ENCODE results near the gene PLPPR3. TPM values are rescaled to one million over a fixed set of nuclear protein-coding genes. Genes with fewer than 3 reads are reported as not detected.

Gene PLPPR3, protein sequence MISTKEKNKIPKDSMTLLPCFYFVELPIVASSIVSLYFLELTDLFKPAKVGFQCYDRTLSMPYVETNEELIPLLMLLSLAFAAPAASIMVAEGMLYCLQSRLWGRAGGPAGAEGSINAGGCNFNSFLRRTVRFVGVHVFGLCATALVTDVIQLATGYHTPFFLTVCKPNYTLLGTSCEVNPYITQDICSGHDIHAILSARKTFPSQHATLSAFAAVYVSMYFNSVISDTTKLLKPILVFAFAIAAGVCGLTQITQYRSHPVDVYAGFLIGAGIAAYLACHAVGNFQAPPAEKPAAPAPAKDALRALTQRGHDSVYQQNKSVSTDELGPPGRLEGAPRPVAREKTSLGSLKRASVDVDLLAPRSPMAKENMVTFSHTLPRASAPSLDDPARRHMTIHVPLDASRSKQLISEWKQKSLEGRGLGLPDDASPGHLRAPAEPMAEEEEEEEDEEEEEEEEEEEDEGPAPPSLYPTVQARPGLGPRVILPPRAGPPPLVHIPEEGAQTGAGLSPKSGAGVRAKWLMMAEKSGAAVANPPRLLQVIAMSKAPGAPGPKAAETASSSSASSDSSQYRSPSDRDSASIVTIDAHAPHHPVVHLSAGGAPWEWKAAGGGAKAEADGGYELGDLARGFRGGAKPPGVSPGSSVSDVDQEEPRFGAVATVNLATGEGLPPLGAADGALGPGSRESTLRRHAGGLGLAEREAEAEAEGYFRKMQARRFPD
- not detected for total RNA-seq

DNA sequence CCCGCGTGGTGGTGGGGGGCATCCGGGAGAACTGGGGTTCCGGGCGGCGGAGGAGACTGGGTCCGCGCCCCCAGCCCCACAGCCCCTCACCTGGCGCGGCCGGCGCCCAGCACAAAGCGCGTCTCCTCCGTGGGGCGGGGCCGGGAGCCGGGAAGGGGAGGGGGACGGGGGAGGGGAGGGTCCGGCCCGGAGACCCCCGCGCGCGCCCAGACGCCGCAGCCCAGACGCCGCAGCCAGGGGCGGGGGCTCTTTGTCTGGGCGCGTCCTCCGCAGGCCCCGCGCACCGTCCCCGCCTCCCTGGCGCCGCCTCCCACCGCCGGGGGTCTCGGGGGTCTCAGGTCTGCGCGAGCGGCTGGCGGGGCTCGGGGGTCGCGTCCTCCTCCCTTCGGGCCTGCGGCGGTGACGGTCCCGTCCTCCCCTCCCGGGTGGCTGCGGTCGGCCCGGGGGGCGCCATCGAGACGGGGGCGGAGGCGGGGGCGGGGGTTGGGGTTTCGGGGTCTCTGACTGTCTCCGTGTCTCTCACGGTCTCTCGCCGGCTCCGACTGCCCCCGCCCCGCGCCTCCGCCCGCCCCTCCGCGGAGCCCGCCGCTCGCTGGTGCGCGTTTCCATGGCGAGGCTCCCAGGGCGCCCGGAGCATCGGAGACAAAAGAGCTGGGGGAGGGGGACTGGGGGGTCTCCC, at the start of gene PLPPR3:
Gene PLPPR3 (minus strand): TSS at position 131 of the 679 bp plus-strand sequence. CDS start 396 bp downstream, outside the sequence.
- peaks cover 19% of the 10 kb centered on the region for H3K27me3 Mint-ChIP-seq
- no peak within 1 kb of the TSS for H3K4me3 Mint-ChIP-seq
- no peaks in the 10 kb centered on the region for H3K4me1 Mint-ChIP-seq
- no peak within 1 kb of the TSS for H3K27ac Mint-ChIP-seq
- no peak for DNase-seq
- H3K36me3 Mint-ChIP-seq, result no peaks in the 10 kb centered on the region
- H3K9me3 Mint-ChIP-seq, result no peaks in the 10 kb centered on the region

DNA sequence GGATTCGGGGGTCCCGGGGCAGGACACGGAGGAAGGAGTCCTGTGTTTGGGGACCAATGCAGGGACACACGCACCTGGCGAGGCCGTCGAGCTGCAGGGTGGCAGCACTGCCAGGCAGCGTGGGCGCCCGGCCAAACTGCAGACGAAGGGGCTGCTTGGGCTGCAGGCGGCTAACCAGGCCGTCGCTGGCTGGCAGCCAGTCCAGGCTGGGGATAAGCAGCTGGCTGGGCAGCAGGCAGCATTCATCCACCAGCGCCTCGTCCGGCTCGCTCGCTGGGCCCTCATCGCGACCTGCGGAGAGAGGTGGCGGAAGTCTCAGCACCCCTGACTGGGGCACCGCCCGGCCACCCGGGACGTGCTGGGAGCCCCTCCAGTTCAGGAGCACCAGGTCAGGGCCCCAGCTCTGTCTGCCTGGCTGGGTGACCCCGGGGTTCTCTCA, 49.2 kb upstream of the PLPPR3 start:
- Mint-ChIP-seq H3K4me1 (peaks cover 9% of the 10 kb centered on the region), H3K36me3 (peaks cover 3% of the 10 kb centered on the region), H3K27ac (no peak overlapping the region), H3K27me3 (no peaks in the 10 kb centered on the region), H3K4me3 (no peak overlapping the region), H3K9me3 (no peaks in the 10 kb centered on the region)
- DNase-seq, result no peak

DNA sequence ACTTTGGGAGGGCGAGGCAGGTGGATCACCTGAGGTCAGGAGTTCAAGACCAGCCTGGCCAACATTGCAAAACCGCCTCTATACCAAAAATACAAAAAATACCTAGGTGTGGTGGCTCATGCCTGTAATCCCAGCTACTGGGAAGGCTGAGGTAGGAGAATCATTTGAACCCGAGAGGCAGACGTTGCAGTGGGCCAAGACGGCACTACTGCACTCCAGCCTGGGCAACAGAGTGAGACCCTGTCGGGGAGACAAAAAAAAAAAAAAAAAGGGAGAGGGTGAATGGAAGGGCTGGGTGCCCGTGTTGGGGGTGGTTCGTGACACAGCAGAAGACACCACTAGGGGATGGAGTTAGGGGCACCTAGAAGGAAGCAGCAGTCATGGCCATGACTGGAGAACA, 48.6 kb upstream of the PLPPR3 start:
- Mint-ChIP-seq H3K27ac (no peak overlapping the region), H3K9me3 (no peaks in the 10 kb centered on the region), H3K4me3 (peak overlapping the region; percentile 18), H3K36me3 (peaks cover 3% of the 10 kb centered on the region), H3K4me1 (peaks cover 9% of the 10 kb centered on the region), H3K27me3 (no peaks in the 10 kb centered on the region)
- no peak for DNase-seq

DNA sequence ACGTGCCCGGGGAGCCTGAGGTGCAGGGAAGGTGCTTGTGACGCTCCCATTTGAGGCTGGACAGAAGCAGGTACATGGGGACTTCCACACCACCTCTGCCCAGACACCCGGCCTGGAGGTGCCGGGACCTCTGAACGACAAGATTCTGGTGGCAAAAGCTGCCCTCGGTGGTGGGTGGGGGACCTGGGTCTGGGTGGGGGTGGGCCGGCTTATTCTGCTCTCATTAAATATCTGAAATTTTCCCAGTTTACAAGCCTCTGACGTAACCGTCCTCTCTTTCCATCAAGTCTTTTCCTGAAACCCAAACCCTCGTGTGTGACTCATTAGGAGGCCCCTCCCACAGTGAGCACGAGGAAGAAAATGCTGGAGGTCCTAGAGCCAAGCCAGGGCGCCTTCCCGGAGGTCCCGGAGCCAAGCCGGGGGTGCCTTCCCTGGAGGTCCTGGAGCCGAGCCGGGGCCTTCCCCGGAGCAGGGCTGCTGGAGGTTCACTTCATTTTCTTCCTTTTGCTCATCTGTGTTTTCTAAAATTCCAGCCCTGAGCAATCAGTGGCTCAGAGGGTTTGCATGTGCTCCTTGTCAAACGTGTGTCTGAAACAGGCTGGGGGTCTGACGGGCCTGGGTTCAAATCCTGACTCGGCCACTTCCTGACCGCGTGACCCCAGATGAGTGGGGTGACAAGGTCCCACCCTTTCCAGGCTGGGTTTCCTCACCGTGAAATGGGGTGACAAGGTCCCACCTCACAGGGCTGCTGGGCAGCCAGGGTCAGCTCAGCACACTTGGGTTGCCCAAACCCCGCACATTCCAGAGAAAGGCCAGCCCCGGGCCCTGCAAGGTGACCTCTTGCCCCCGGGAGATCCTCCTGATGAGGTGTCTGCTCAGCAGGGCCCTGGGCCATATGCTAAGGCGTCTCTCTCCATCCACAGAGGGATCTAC, 47.8 kb upstream of the PLPPR3 start:
- DNase-seq, result no peak
- Mint-ChIP-seq H3K4me3 (no peak overlapping the region), H3K27me3 (no peaks in the 10 kb centered on the region), H3K4me1 (peaks cover 9% of the 10 kb centered on the region), H3K9me3 (no peaks in the 10 kb centered on the region), H3K36me3 (peaks cover 3% of the 10 kb centered on the region), H3K27ac (no peak overlapping the region)

DNA sequence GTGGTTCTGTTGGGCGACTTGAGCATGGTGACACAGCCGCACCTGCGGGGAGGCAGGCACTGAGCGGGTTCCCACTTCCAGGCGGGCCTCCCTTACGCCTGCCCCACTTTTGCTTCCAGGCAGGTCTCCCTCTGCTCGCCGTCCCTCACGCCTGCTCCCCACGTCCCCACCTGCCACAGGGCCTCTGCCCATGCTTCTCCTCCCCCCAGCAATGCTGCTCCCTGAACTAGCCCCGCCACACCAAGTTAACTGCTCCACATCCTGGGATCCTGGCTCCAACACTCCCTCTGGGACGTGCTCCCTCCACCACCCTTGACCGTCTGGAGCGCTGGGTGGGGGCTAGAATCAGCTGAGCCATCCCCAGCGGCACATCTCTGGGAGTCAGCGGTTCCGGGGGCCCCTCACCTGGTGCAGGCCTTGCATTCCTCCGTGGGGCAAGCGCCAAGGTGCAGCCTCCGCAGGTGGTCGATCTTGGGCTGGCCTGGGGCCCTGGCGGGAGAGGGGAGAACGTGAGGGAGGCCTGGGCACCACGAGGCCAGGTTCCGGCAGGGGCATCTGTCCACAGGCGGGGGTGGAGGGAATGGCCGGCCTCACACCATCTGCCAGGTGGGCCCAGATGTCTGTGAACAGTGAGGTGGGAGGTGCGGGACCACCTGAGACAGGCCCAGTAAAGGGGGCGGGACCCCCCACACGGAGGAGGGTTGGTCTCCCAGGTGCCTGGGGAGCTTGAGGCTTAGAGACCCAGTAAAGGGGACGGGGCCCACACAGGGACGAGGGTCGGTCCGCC, 46.9 kb upstream of the PLPPR3 start:
- Mint-ChIP-seq H3K36me3 (peaks cover 3% of the 10 kb centered on the region), H3K27ac (no peak overlapping the region), H3K4me1 (peaks cover 11% of the 10 kb centered on the region), H3K9me3 (no peaks in the 10 kb centered on the region), H3K4me3 (no peak overlapping the region), H3K27me3 (no peaks in the 10 kb centered on the region)
- DNase-seq, result no peak

DNA sequence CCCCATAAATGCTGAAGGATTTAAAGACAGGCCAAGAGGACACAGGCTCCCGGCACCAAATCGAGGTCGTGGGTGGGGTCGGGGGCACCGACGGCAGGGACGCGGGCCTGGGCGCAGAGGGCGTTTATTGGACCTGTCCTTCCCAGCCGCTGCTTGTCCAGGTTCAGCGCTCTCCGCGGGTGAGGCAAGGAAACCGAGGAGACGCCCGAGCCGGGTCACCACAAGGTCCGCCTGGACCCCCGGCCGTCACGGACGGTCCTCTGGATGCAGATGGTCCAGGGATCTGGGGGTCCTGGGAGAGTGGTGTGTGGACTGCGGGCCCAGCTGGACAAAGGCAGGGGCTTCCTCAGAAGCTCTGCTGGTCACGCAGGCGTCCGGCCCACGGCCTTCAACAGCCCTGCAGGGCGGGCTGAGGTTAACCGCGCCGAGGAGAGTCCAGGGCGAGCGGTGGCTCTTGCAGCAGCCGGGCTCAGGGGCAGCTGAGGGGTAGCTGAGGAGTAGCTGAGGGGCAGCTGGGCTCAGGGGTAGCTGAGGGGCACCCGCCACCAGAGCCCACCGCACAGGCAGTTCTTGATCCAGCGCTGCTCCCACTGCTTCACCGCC, 46.2 kb upstream of the PLPPR3 start:
- DNase-seq, result no peak
- Mint-ChIP-seq H3K27me3 (no peaks in the 10 kb centered on the region), H3K4me3 (no peak overlapping the region), H3K9me3 (no peaks in the 10 kb centered on the region), H3K4me1 (peaks cover 16% of the 10 kb centered on the region), H3K27ac (no peak overlapping the region), H3K36me3 (peaks cover 3% of the 10 kb centered on the region)

DNA sequence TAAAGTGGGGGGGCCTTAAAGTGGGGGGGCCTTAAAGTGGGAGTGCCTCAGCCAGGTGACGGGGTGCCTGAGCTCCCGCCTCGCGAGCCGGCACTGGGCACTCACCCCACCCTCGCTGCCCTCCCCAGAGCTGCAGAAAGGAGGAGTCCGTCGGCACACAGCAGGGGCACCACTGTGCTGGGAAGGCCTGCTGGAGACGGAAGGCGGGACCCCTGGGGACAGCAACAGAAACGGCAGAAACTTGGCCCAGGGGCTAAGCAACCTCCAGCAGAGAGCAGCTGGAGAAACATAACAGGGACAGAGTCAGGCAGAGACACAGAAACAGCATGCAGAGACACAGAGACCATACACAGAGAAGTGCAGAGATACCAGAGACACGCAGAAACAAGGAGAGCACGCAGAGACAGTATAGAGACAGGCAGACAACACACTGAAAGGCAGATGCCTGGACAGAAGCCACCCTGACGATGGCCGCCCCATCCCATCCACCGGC, 45.6 kb upstream of the PLPPR3 start:
- H3K4me3 Mint-ChIP-seq, result no peak overlapping the region
- peaks cover 16% of the 10 kb centered on the region for H3K4me1 Mint-ChIP-seq
- H3K36me3 Mint-ChIP-seq, result peaks cover 3% of the 10 kb centered on the region
- H3K27ac Mint-ChIP-seq, result no peak overlapping the region
- DNase-seq, result no peak
- no peaks in the 10 kb centered on the region for H3K9me3 Mint-ChIP-seq
- H3K27me3 Mint-ChIP-seq, result peaks cover 4% of the 10 kb centered on the region

DNA sequence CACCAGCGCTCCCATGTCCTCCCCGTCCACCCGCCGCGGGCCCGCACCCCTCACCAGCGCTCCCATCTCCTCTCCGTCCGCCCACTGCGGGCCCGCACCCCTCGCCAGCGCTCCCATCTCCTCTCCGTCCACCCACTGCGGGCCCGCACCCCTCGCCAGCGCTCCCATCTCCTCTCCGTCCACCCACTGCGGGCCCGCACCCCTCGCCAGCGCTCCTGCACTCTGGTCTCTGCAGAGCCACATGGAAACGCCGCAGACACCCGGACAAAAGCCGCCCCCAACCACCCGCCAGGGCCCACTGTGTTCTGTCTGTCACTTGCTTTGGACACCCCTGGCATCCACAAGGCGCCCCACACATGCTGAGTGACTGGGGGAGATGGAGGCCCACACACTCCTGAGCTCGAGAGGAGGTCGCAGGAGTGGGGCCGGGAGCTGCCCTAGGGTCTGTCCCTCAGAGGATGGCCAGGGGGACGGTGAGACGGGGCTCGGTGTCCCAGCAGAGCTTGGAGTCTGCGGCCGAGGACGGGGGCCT, 45.1 kb upstream of the PLPPR3 start:
- Mint-ChIP-seq H3K27me3 (peaks cover 4% of the 10 kb centered on the region), H3K27ac (no peak overlapping the region), H3K9me3 (no peaks in the 10 kb centered on the region), H3K4me1 (peaks cover 12% of the 10 kb centered on the region), H3K36me3 (peaks cover 3% of the 10 kb centered on the region), H3K4me3 (no peak overlapping the region)
- no peak for DNase-seq

DNA sequence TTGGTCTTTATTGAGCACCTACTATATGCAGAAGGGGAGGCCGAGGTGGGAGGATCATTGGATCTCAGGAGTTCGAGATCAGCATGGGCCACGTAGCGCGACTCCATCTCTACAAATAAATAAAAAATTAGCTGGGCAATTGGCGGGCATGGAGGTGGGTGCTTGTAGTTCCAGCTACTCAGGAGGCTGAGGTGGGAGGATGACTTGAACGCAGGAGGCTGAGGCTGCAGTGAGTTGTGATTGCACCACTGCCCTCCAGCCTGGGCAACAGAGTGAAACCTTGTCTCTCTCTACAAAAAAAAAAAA, 41.5 kb upstream of the PLPPR3 start:
- peak overlapping the region; percentile 47 for H3K4me3 Mint-ChIP-seq
- no peaks in the 10 kb centered on the region for H3K9me3 Mint-ChIP-seq
- peaks cover 10% of the 10 kb centered on the region for H3K4me1 Mint-ChIP-seq
- no peak for DNase-seq
- no peak overlapping the region for H3K27ac Mint-ChIP-seq
- H3K36me3 Mint-ChIP-seq, result no peaks in the 10 kb centered on the region
- H3K27me3 Mint-ChIP-seq, result peaks cover 15% of the 10 kb centered on the region

DNA sequence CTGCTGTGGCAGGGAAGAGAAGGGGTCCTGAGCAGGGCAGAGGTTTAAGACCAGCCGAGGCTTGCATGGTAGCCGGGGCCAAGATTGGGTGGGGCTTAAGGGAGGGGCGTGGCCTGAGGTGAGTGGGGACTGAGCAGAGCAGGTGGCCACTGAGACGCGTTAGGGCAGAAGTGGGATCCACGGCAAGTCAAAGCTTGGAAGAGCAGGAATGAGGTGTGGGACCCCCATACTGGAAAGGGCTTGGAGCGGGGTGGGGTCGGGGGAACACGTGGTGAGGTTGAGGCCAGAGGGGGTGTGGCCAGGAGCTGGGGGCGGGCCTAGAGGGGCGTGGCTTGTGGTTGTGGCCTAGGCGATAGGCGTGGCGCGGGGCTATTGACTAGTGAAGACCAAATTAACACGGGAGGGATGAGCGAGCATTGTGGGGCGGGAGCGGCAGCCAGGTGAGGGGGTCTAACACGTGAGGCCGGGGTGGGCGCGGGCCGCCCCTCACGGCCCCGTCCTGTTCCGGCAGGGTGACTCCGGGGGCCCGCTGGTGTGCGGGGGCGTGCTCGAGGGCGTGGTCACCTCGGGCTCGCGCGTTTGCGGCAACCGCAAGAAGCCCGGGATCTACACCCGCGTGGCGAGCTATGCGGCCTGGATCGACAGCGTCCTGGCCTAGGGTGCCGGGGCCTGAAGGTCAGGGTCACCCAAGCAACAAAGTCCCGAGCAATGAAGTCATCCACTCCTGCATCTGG, 41.0 kb upstream of the PLPPR3 start:
- DNase-seq, result peak; percentile 73
- no peaks in the 10 kb centered on the region for H3K36me3 Mint-ChIP-seq
- H3K9me3 Mint-ChIP-seq, result no peaks in the 10 kb centered on the region
- no peak overlapping the region for H3K27ac Mint-ChIP-seq
- H3K27me3 Mint-ChIP-seq, result peaks cover 18% of the 10 kb centered on the region
- peak overlapping the region; percentile 52 for H3K4me3 Mint-ChIP-seq
- H3K4me1 Mint-ChIP-seq, result peaks cover 10% of the 10 kb centered on the region

DNA sequence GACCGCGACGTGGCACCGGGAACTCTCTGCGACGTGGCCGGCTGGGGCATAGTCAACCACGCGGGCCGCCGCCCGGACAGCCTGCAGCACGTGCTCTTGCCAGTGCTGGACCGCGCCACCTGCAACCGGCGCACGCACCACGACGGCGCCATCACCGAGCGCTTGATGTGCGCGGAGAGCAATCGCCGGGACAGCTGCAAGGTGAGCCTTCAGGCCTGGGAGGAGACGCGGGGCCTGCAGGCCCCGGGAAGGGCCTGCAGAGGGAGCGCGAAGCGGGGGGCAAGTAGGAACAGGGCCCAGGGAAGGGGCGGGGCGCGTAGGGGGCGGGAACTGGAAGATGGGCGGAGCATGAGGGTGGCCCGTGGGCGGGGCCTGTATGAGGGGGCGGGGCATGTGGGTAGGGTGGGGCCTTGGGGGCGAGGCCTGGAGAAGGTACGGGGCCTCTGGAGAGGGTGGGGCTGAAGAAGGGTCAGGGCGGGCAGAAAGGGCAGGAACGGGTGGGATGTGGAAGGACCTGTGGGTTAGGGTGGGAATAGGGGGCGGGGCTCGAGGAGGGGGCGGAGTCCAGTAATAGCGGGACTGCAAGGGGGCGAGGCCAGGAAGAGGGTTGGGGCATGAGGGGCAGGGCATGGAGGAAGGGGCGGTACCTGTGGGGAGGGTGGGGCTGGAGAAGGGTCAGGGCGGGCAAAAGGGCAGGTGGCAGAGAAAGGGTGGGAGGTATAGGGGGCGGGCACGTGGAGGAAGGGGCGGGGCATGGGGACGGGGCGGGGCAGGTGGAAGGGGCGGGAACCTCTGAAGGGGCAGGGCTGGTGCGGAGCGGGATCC, 40.2 kb upstream of the PLPPR3 start:
- Mint-ChIP-seq H3K4me1 (peaks cover 10% of the 10 kb centered on the region), H3K27ac (no peak overlapping the region), H3K9me3 (no peaks in the 10 kb centered on the region), H3K27me3 (peaks cover 21% of the 10 kb centered on the region), H3K4me3 (no peak overlapping the region), H3K36me3 (no peaks in the 10 kb centered on the region)
- peak; percentile 48 for DNase-seq

DNA sequence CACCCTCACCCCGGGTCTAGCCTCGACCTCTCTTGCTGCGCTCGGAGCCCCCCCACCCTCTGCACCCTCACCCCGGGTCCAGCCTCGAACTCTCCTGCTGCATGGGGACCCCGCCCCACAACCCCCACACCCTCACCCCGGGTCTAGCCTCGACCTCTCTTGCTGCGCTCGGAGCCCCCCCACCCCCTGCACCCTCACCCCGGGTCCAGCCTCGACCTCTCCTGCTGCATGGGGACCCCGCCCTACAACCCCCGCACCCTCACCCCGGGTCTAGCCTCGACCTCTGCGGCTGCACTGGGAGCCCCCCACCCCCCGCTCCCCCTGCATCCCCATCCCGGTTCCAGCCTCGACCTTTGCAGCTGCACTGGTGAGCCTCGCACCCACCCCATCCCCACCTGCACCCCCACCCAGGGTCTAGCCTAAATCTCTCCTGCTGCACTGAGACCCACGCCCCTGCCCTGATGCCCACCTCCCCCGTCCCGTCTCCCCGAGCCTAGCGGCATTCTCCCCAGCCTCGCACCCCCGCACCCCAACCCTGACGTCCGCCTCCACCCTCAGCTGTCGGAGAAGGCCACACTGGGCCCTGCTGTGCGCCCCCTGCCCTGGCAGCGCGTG, 39.5 kb upstream of the PLPPR3 start:
- no peak overlapping the region for H3K4me3 Mint-ChIP-seq
- no peak for DNase-seq
- peaks cover 21% of the 10 kb centered on the region for H3K27me3 Mint-ChIP-seq
- peaks cover 10% of the 10 kb centered on the region for H3K4me1 Mint-ChIP-seq
- H3K27ac Mint-ChIP-seq, result no peak overlapping the region
- no peaks in the 10 kb centered on the region for H3K9me3 Mint-ChIP-seq
- H3K36me3 Mint-ChIP-seq, result no peaks in the 10 kb centered on the region

All from activated naive CD8-positive, alpha-beta T cell treated with anti-CD3 and anti-CD28 coated beads for 36 hours (primary cell).